Choroid plexus epithelial cell (primary cell): ENCODE measurements around the gene SPACA5B.
"Not testable (repeated sequence)": the region's sequence is repeated elsewhere in the genome, so short reads cannot be mapped to it uniquely, and the experiment has no call there.

Experiments
- DNase-seq: peaks from one replicate; pipeline ENCODE4 v3.0.0-alpha.2; 2010; ENCODE audit warnings: low read depth
- H3K4me3 ChIP-seq: 2 replicates; pipeline ENCODE4 v1.5.1; 2011; ENCODE audit warnings: low read depth, mild to moderate bottlenecking, control low read depth, low read length, moderate library complexity
- CTCF ChIP-seq: conservative IDR thresholded peaks from 2 replicates; pipeline ENCODE4 v1.5.1; 2011; ENCODE audit warnings: low read depth, mild to moderate bottlenecking, control low read depth, inconsistent platforms, low read length, moderate library complexity

Gene SPACA5B

GRCh38 chrX:48179691-48180090 is 49.3 kb downstream of the SPACA5B start:
- DNase-seq, result no peak
- no peak overlapping the region for H3K4me3 ChIP-seq
- TF ChIP-seq CTCF, result no peak

GRCh38 chrX:48180811-48181210 is 50.4 kb downstream of the SPACA5B start:
- no peak for DNase-seq

GRCh38 chrX:48181882-48182281 is 51.5 kb downstream of the SPACA5B start:
- H3K4me3 ChIP-seq, DNase-seq: not testable (repeated sequence)

More at GRCh38 chrX:48180811-48181210, 50.4 kb downstream of the SPACA5B start:
- no peak overlapping the region for H3K4me3 ChIP-seq
- TF ChIP-seq CTCF, result no peak
